K562 (cell line): ENCODE results near the gene LUC7L3. TPM values are rescaled to one million over a fixed set of nuclear protein-coding genes. Genes with fewer than 3 reads are reported as not detected.

Experiments used
- CXXC5 ChIP-seq: fragments of 250-450 bp; sonication (Bioruptor Pico); IDR thresholded peaks from 2 replicates; pipeline ENCODE4 v1.8.0; 2022; ENCODE audit warnings: inconsistent platforms, mild to moderate bottlenecking, moderate library complexity
- ETV6 ChIP-seq, 3 experiments: fragments of 150-350 bp in 1 of 3; sonication (generic) in 1 of 3; formaldehyde crosslinking in 1 of 3; IDR thresholded peaks; 2 replicates each; pipeline versions ENCODE4 v1.6.1 to v1.8.0; 2014 to 2022; ENCODE audit warnings: borderline replicate concordance in 2 of 3, low read depth in 2 of 3, antibody characterized with exemption in 1 of 3, low read length in 1 of 3, mild to moderate bottlenecking in 1 of 3, missing genetic modification reagents in 1 of 3
- EWSR1 ChIP-seq: fragments of 450-650 bp; IDR thresholded peaks from 2 replicates; pipeline ENCODE4 v1.6.1; 2018; ENCODE audit warnings: borderline replicate concordance, mild to moderate bottlenecking, low read depth, moderate library complexity; ENCODE audit not compliant: partially characterized antibody
- MGA ChIP-seq: fragments of 450-650 bp; IDR thresholded peaks from 2 replicates; pipeline ENCODE4 v1.6.1; 2016; ENCODE audit warnings: mild to moderate bottlenecking, moderate library complexity
- POLR2A ChIP-seq: fragments of 450-650 bp; conservative IDR thresholded peaks from 2 replicates; pipeline ENCODE4 v1.6.1; 2016
- POLR2B ChIP-seq: fragments of 450-650 bp; IDR thresholded peaks from 2 replicates; pipeline ENCODE4 v1.6.1; 2018; ENCODE audit warnings: low read depth; ENCODE audit not compliant: partially characterized antibody
- RERE ChIP-seq: sonication (generic); formaldehyde crosslinking; IDR thresholded peaks from 2 replicates; pipeline ENCODE4 v1.8.0; 2023; ENCODE audit warnings: missing genetic modification reagents, mild to moderate bottlenecking, borderline replicate concordance
- SMAD2 ChIP-seq: fragments of 150-350 bp; IDR thresholded peaks from 2 replicates; pipeline ENCODE4 v1.6.1; 2014; ENCODE audit warnings: low read depth, mild to moderate bottlenecking, low read length
- SNIP1 ChIP-seq: fragments of 450-650 bp; IDR thresholded peaks from 2 replicates; pipeline ENCODE4 v1.7.1; 2017; ENCODE audit warnings: low read depth, mild to moderate bottlenecking
- SUPT5H ChIP-seq: fragments of 450-650 bp; IDR thresholded peaks from 2 replicates; pipeline ENCODE4 v1.6.1; 2016
- ZBTB17 ChIP-seq: fragments of 450-650 bp; formaldehyde crosslinking; IDR thresholded peaks from 2 replicates; pipeline ENCODE4 v1.4.0; 2020; ENCODE audit warnings: mild to moderate bottlenecking
- ZFX ChIP-seq: sonication (generic); formaldehyde crosslinking; IDR thresholded peaks from 2 replicates; pipeline ENCODE4 v1.8.0; 2022; ENCODE audit warnings: mild to moderate bottlenecking, missing genetic modification reagents, moderate library complexity
- ZNF785 ChIP-seq: fragments of 250-450 bp; sonication (Bioruptor Pico); IDR thresholded peaks from 2 replicates; pipeline ENCODE4 v1.4.0; 2020; ENCODE audit warnings: mild to moderate bottlenecking
- polyA plus RNA-seq, 8 experiments: library from polyadenylated mRNA; depleted of rRNA in 4 of 8; stranded (reverse) in 5 of 8; unstranded in 3 of 8; fragments of >200 nt; fragmentation: Nextera tagmentation in 2 of 8; fragmentation: Illumina TruSeq in 1 of 8; extraction: Ambion mirVana in 2 of 8; extraction: Trizol in 1 of 8; gene quantifications; 2 replicates each; pipeline versions ENCODE4 v1.2.1 to v1.2.3, GENCODE V29; 2011 to 2014; ENCODE audit warnings: inconsistent platforms in 1 of 8, missing spikeins in 1 of 8
- total RNA-seq, 7 experiments: library from RNA; depleted of rRNA in 6 of 7; stranded (reverse); fragments of >200 nt in 6 of 7; fragmentation: Illumina TruSeq in 2 of 7; extraction: Trizol in 2 of 7; gene quantifications; 2 replicates each; pipeline versions ENCODE4 v1.2.1 to v1.2.3, GENCODE V29; 2011 to 2021; ENCODE audit warnings: low replicate concordance in 1 of 7

Gene LUC7L3
- total and polyA plus RNA-seq, 9 of the 15 experiments (the other 6 are each of a cell fraction or from before 2014, with no cell fraction given) = 80.8 to 284 (median 127) TPM

GRCh38 chr17:50754521-50754920 lies 35.1 kb downstream of the LUC7L3 start (continued):
- no peak for TF ChIP-seq SNIP1
- no peak for TF ChIP-seq EWSR1
- no peak for TF ChIP-seq SMAD2
- TF ChIP-seq ETV6 (IDR thresholded peaks at IDR 0.05; ENCODE audit: borderline replicate concordance in 1 of 2, low read depth in 2 of 2, low read length in 1 of 2) = no peak
- no peak for TF ChIP-seq ETV6 (CRISPR knock-in tag; IDR thresholded peaks at IDR 0.05; ENCODE audit: borderline replicate concordance)
- no peak for TF ChIP-seq ZFX
- no peak for TF ChIP-seq ZNF785 (CRISPR knock-in tag)
- peak; percentile 48 for TF ChIP-seq POLR2A
- peak; percentile 12 for TF ChIP-seq POLR2B
- no peak for TF ChIP-seq ZBTB17
- TF ChIP-seq SUPT5H = peak; percentile 54
- no peak for TF ChIP-seq CXXC5 (CRISPR knock-in tag)
- TF ChIP-seq MGA = no peak
- TF ChIP-seq RERE (CRISPR knock-in tag) = no peak
